Loucy (cell line): ENCODE measurements around the gene UFSP2.

Experiments
- EZH2phosphoT487 ChIP-seq: fragments of 200-600 bp; IDR thresholded peaks from 2 replicates; pipeline ENCODE4 v1.6.1; 2018; ENCODE audit warnings: antibody characterized with exemption, mild to moderate bottlenecking, moderate library complexity, borderline replicate concordance
- TF ChIP-seq, protein P1 (sequence below): fragments of 200-600 bp; sonication (generic); conservative IDR thresholded peaks from 2 replicates; pipeline ENCODE4 v1.5.1; 2014; ENCODE audit warnings: mild to moderate bottlenecking, antibody characterized with exemption, low read length

DNA sequence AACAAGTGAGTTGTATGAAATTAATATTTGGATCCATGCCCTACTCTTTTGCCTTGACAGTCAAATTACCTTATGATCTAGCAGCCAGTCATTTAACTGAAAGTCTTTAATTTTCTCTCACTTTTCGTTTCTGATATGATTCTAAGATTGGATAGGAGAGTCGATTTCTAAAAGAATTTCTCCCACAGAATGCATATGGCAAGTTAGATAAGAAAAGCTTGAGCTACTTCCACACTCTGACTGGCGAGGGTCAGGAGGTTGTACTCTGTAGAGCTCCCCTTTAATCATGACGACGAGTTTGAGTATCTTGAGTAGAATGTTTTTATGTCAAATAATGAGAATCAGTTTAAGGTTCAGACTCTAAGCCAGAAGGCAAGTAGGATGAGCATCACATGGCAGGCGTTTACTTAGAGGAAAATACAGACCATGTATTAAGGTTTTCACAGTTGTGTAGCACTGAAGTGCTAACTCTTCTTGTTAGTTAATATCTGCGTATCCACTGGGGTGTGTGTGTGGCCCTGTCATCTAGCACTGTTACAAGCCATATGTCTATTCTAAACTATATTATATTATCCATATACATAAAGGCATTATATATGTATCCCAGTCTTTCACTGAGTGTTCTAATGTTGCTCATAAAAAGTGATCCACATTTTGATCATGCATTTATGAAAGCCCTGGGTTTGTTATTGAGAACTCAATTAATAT lies 67.9 kb downstream of the UFSP2 start:
- TF ChIP-seq, protein P1, sequence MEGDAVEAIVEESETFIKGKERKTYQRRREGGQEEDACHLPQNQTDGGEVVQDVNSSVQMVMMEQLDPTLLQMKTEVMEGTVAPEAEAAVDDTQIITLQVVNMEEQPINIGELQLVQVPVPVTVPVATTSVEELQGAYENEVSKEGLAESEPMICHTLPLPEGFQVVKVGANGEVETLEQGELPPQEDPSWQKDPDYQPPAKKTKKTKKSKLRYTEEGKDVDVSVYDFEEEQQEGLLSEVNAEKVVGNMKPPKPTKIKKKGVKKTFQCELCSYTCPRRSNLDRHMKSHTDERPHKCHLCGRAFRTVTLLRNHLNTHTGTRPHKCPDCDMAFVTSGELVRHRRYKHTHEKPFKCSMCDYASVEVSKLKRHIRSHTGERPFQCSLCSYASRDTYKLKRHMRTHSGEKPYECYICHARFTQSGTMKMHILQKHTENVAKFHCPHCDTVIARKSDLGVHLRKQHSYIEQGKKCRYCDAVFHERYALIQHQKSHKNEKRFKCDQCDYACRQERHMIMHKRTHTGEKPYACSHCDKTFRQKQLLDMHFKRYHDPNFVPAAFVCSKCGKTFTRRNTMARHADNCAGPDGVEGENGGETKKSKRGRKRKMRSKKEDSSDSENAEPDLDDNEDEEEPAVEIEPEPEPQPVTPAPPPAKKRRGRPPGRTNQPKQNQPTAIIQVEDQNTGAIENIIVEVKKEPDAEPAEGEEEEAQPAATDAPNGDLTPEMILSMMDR, result no peak
- no peak for TF ChIP-seq EZH2phosphoT487
